Nucleus accumbens (tissue), 56 donors: ENCODE measurements around the gene ATP2C1.
"Not testable (repeated sequence)": the region's sequence is repeated elsewhere in the genome, so short reads cannot be mapped to it uniquely, and the experiment has no call there.

Source experiments
- DNase-seq, 56 donors: peaks; one replicate each; lab custom pipeline; 2025; lab: John Stamatoyannopoulos, UW

ATP2C1 gene, protein sequence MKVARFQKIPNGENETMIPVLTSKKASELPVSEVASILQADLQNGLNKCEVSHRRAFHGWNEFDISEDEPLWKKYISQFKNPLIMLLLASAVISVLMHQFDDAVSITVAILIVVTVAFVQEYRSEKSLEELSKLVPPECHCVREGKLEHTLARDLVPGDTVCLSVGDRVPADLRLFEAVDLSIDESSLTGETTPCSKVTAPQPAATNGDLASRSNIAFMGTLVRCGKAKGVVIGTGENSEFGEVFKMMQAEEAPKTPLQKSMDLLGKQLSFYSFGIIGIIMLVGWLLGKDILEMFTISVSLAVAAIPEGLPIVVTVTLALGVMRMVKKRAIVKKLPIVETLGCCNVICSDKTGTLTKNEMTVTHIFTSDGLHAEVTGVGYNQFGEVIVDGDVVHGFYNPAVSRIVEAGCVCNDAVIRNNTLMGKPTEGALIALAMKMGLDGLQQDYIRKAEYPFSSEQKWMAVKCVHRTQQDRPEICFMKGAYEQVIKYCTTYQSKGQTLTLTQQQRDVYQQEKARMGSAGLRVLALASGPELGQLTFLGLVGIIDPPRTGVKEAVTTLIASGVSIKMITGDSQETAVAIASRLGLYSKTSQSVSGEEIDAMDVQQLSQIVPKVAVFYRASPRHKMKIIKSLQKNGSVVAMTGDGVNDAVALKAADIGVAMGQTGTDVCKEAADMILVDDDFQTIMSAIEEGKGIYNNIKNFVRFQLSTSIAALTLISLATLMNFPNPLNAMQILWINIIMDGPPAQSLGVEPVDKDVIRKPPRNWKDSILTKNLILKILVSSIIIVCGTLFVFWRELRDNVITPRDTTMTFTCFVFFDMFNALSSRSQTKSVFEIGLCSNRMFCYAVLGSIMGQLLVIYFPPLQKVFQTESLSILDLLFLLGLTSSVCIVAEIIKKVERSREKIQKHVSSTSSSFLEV

DNA sequence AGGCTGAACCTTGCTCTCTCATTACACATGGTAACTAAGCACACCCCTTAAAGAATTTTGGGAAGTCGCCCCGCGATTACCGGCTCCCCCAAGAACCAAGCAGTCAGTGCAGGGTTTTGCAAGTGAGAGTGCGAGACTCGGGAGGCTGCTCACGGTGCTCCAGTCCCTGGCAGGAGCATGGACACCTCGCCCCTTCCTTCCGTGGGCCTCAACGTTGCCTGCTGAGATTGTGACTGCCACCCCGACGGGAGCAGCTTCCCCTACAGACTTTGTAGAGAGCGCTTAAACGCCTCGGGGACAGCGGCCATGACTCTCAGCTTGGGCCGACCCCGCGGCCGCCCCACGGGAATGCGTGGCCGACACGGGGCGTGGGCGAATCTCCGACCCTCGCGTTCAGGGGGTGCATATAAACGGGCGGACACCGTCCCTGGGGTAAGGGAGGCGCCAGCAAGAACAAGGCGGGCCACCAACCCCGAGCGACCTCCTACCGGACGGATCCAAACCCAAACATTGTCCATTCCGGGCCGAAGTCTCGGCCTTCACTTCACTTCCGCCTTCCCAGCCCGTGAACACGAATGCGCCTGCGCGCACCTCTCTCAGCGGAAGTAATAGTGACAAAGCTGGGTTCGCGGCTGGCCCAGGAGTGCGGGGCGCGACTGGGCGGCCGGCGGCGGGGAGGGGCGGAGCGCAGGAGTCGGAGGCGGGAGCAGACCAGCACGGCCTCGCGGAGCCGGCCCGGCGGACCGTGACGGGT lies at the start of gene ATP2C1:
TSS of gene ATP2C1 (plus strand) at position 709 of the 754 bp plus-strand sequence. CDS start 686 bp downstream, outside the sequence.
- DNase-seq: peak; percentile 23 to 96 (median 89)

DNA sequence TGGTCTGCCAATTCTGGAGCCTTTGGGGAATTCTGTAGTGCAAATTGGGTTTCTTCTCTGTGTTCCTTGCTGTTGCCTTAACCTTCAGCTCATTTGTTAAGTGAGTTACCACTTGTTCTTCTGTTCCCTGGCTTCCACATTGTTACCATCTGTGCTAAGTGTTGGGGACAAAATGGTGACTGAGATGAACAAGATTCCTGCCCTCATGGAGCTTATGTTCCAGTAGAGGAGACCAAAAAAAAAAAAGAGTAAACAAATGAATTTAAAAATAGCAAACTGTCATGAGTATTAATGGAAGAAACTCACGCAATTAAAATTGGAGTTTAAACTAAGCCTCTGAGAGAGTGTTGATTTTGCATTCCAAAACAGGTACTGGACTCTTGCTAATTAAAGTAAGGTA lies 49.4 kb upstream of the ATP2C1 start:
- no peak for DNase-seq

DNA sequence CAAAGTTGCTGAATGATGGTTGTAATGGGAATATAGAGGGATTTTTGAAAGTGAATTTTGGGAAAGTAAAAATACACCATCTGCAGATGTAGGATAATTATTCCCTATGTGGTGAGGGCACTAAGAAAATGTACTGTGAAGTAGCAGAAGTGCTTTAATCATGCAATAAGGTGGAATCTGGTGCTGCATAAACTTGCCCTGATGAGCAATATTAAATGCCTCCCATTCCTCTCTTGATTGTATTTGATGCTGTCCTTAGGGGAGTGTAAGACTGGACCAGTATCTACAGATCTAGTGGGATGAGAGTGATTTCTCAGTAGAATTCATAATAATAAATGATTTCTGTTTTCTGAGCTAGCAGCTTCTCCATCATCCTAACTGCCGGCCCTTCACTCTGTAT lies 47.7 kb upstream of the ATP2C1 start:
- DNase-seq: no peak

DNA sequence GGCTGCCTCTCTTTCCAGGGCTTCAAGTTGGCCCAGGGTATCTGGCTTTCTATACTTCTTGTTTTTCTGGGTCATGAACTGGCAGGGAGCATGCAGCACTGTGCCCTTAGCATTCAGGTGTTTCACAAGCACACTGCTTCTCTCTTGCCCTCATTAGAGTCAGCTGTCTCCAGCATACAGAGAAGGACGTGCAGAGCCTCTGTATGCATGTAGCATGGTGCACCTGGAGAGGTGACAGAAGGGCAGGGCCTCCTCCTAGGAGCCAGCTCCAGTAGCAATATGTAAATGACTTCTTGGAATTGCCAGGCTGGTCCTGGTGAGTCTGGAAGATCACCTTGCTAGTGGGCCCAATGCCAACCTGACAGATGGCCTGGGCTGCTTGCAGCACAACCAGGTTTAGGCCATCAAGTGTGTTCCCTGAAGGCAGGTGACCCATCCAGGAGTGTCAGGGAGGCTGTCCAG lies 44.8 kb upstream of the ATP2C1 start:
- peak in 1 of 56 donors; percentile 10 for DNase-seq

DNA sequence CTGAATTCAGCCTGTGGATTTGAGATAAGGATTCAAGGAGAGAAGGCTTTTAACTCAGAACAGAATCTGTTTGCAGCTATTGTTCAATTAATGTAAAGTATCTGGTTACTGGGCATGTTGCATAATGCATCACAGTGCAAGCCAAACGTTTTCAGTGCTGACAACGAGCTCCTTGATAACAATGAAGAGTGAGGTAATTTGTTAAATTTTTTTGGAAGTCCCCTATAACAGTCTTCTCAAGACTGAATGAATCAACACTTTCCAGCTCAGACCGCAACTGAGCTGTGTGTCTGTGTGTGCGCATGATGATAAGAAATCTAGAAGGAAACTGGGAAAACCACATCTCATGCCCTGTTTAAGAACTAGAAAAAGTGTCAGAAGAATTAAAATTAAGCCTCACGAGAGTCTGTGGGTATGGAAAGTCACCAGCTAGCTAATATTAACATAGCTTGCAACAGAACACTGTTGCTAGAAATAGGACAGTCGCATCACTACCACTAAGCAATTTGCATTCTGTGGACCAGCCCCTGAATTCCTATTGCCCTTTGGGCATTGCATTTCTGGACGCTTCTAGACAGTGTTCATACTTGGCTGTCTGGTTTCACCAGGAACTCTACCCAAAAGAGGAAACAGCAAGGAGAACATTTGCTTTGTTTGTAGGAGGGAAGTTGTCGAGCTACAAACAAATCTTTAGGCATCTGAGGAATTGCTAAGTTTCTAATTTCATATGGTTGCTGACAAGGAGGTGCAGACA lies 43.7 kb upstream of the ATP2C1 start:
- peak in 8 of 56 donors; percentile 7 to 27 (median 18) for DNase-seq

DNA sequence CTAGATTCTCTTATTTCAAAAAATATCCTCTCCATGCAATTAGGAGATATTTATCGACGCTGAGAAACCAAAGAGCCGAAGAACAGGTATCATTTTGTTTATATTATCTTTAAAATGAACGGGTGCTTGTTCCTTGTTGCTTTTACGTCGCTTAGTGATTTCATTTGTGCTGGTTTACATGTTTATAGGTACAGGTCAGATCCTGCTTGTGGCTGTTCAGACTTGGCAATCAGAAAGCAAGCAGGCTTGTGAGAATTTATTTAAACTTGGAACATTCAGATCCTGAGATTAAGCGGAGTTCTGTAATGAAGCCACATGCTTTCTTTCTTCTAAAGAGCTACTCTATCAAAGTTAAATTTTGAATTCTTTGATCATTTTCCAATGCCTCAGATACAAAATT lies 43.0 kb upstream of the ATP2C1 start:
- no peak for DNase-seq

DNA sequence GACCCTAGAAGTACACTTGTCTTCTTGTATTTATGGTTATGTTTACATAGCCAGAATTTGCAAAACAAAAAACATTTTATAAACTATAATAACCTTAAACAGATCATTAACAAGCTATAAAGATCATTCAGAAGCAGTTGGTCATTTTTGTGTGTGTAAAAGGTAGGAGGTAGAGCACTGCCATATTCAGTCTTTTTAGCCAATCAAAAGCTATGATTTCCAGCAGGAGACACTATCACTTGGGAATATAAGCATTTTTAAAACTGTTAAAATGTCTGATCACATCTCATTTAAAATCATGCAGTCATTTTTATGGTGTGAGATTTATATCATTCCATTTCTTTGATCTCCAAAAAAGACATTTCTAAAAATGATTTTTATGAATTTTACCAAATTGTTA lies 42.6 kb upstream of the ATP2C1 start:
- no peak for DNase-seq

DNA sequence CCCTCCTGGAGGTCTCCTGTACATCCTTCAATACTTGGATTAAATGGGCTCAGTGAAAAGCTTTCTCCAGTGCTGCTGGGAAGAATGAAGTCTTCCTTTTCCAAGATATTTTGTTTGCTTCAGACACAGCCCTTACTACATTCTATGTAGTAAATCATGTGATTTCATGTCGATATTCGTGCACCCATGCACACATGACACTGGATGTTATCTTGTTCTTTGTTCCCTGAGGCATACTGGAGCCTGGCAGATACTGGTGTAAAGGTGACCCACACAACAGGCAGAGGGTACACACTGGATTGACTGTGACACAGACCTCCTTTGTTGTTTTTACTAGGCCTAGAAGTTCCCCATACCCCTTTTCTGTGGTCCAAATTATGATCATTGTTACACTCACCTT lies 40.3 kb upstream of the ATP2C1 start:
- no peak for DNase-seq

DNA sequence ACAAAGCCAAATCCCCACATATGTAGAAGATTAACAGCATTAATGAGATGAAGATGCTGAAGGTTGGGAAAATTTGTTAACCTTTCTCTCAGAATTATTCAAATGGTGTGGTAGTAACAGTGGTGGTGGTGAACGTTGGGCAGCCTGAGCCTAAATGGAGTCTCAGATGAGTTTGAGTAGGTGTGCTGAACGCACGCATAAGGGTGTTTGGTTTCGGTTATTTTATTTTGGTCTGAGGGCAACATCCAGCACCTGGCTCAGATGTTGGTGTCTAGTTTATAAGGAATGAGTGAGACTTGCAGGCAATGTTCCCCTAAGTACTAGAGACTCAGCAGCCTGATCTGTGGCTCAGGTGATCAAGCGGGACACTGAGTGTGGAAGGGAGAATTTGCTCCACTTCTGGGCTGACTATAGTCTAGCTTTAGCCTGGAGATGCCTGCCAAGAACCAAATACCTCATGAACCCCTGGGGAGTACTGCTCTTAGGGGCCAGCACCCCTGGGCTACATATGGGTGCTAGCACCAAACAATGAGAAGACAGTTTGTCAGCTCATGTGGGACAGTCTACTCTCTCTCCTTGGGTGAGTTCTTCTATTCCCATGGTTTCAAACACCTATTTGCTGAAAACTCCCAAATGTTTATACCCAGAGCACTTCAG lies 39.5 kb upstream of the ATP2C1 start:
- no peak for DNase-seq

DNA sequence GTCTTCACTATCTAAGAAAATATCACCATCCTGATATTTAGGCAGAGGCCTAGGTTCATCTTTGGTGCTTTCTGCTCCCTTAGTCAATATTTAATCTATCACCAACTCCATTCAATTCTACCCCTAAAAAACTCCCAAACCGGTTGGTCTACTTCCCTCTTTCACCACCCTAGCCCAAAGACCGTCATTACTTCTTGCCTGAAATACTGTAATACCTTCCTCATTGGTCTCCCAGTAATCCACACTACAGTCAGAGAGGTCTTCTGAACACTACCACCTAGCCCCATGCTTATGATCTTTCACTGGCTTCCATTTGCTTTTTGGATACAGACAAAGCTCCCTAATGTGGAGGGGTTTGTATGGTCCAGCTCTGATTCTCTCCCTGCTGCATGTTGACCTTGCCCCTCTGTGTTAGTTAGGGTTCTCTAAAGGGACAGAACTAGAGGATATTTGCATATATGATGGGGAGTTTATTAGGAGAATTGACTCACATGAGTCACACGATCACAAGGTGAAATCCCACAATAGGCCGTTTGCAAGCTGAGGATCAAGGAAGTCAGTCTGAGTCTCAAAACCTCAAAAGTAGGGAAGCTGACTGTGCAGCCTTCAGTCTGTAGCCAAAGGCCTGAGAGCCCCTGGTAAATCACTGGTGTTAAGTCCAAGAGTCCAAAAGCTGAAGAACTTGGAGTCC lies 36.4 kb upstream of the ATP2C1 start:
- no peak for DNase-seq

DNA sequence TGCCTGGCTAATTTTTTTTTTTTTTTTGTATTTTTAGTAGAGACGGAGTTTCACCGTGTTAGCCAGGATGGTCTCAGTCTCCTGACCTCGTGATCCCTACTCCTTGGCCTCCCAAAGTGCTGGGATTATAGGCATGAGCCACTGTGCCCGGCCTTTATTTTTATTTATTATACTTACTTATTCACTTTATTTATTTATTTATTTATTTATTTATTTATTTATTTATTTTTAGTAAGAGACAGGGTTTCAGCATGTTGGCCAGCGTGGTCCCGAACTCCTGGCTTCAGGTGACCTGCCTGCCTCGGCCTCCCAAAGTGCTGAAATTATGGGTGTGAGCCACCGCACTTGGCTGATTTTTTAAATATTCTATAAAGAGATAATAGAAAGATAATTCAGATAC lies 31.8 kb upstream of the ATP2C1 start:
- not testable (repeated sequence) for DNase-seq

DNA sequence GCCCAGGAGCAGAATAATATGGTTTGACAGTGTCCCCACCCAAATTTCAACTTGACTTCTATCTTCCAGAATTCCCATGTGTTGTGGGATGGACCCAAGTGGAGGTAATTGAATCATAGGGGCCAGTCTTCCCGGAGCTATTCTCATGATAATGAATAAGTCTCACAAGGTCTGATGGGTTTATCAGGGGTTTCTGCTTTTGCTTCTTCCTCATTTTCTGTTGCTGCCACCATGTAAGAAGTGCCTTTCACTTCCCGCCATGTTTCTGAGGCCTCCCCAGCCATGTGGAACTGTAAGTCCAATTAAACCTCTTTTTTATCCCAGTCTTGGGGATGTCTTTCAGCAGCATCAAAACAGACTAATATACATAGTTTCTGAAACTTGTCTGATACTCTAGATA lies 28.4 kb upstream of the ATP2C1 start:
- no peak for DNase-seq

DNA sequence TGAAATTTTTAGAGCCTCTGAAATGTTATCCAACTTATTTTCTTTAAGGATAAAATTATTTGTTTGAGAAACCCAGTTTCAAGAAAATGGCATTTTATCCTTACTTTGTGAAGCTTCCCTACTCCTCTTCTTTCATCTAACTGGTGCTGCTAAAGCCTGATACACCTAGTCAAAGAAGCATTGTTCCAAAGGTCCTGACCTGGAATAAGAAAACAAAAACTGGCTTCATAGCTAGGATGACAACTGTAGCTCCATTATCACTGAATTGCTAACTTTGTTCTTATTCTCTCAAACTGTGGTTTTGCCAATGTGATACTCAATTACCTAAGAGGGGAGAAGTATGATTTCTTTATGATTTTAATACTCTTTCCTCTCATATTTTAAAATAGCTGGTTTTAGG lies 27.6 kb upstream of the ATP2C1 start:
- no peak for DNase-seq

DNA sequence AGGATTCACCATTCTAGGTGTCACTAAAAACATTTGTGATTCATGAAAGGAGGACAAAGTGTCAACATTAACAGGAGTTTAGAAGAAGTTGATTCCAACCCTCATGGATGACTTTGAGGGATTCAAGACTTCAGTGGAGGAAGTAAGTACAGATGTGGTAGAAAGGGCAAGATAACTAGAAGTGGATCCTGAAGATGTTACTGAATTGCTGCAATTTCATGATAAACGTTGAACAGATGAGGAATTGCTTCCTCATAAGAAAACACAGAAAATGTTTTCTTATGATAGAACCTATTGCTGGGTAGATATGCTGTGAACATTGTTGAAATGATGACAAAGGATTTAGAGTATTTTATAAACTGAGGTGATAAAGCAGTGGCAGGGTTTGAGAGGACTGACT lies 23.5 kb upstream of the ATP2C1 start:
- no peak for DNase-seq

DNA sequence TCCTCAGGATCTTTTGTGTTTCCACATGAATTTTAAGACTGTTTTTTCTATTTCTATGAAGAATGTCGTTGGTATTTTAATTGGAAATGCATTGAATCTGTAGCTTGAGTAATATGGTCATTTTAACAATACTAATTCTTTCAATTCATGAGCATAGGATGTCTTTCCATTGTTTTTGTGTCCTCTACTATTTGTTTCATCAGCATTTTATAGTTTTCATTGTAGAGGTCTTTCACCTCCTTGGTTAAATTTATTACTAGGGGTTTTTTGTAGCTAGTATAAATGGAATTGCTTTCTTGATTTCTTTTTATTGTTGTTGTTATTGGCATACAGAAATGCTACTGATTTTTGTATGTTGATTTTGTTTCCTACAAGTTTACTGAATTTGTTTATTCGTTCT lies 17.3 kb upstream of the ATP2C1 start:
- no peak for DNase-seq

DNA sequence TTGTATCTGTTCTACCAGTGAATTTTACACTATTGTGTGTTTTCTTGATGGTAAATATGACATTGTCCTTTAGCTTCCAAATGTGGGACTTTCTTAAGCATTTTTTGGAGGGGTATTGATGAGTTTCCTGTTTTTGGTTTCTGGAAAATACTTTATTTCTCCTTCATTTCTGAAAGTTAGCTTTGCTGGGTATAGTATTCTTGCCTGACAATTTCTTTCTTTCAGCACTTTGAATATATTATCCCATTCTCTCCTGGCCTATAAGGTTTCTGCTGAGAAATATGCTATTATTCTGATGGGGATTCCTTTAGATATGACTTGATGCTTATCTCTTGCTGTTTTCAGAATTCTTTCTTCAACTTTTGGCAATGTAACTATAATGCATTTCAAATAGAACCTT lies 15.4 kb upstream of the ATP2C1 start:
- no peak for DNase-seq

DNA sequence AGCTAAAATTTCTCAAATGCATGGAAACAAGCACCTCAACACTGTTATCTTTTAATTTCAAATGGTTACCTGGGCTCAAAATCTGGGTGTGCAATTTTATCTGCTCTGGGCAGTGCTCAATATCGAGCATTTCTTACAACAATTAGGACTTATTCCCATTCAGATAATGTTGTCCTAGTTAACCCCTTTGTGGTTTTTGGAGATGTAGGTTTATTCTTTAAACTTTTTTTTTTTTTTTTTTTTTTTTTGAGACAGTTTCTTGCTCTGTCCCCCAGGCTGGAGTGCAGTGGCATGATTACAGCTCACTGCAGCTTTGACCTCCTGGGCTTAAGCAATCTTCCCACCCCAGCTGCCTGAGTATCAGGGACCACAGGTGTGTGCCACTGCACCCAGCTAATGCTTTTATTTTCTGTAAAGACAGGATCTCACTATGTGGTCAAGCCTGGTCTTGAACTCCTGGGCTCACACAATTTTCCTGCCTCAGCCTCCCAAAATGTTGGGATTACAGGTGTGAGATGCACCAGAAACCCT lies 4.4 kb upstream of the ATP2C1 start:
- DNase-seq: no peak

DNA sequence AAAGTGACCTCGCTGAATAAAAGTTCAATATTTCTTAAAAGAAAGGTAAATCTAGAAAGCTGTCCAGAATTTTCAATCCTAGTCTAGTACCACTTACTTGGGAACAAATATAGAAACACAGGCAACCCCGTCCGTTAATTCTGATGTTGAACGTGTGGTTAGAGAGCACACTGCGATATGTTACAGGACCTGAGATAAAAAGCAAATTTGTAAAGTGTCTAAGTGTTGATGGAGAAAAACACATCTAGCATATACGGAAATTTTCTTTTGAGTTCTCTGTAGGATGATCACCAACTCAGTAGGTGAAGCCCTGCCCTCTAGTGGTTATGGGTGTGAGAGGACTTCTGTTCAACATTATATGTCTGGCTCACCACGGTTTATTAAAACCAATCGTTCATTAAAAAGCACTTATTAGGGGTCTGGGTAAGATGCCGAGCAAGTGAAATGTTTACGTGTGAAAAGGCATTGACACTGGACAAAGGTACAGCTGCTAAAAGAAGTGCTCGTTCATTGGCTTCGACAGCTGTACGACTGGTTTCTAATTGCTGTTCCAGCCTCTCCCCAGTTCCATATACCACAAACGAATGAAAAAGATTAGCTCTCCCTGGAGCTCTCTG lies 1.0 kb upstream of the ATP2C1 start:
- peak in 50 of 56 donors; percentile 2 to 91 (median 68) for DNase-seq
